ENCODE data around the gene NRIP2.

DNA sequence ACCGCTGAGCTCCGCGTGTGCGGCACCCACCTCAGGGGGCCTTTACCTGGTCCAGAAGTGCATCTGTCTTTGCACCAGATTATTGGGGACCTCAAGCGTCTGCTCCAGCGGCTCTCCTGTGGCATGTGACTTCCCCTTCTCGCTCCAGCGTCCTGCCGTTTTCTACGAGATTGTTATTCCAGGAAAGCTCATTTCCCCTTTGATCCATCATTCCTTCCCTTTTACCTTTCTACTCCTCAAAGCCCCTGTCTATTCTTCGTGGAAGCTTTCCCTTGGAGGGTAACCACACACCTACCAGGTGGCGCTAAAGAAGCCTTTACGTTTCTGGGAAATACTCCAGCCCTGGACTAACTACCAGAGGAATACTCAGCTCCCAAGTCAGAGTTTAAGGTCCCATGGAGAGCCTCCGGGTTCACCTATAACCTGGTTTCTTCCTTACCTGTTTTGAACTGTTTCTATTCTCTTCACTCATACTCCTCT, 38.6 kb downstream of the NRIP2 start:
- TF ChIP-seq, protein P1, sequence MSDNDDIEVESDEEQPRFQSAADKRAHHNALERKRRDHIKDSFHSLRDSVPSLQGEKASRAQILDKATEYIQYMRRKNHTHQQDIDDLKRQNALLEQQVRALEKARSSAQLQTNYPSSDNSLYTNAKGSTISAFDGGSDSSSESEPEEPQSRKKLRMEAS (IDR thresholded peaks at IDR 0.05; ENCODE audit: low read depth, low read length): no peak
- TF ChIP-seq, protein P2, sequence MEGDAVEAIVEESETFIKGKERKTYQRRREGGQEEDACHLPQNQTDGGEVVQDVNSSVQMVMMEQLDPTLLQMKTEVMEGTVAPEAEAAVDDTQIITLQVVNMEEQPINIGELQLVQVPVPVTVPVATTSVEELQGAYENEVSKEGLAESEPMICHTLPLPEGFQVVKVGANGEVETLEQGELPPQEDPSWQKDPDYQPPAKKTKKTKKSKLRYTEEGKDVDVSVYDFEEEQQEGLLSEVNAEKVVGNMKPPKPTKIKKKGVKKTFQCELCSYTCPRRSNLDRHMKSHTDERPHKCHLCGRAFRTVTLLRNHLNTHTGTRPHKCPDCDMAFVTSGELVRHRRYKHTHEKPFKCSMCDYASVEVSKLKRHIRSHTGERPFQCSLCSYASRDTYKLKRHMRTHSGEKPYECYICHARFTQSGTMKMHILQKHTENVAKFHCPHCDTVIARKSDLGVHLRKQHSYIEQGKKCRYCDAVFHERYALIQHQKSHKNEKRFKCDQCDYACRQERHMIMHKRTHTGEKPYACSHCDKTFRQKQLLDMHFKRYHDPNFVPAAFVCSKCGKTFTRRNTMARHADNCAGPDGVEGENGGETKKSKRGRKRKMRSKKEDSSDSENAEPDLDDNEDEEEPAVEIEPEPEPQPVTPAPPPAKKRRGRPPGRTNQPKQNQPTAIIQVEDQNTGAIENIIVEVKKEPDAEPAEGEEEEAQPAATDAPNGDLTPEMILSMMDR (IDR thresholded peaks at IDR 0.05; ENCODE audit: low read depth, low read length): peak; percentile 1

Data from NB4 (cell line).